HG03342 (cell line): Measurements from ENCODE around the gene DCTN4.
A peak's percentile ranks its signal among the peaks of the same experiment; 100 is the strongest.
"Not testable (repeated sequence)": the region's sequence is repeated elsewhere in the genome, so short reads cannot be mapped to it uniquely, and the experiment has no call there.

Experiments
- ATAC-seq: cut with Tn5 transposase; IDR thresholded peaks from one replicate; pipeline ENCODE4 v1.9.1; 2021; ENCODE audit warnings: mild to moderate bottlenecking, moderate library complexity; ENCODE audit not compliant: unreplicated experiment

Gene DCTN4

DNA sequence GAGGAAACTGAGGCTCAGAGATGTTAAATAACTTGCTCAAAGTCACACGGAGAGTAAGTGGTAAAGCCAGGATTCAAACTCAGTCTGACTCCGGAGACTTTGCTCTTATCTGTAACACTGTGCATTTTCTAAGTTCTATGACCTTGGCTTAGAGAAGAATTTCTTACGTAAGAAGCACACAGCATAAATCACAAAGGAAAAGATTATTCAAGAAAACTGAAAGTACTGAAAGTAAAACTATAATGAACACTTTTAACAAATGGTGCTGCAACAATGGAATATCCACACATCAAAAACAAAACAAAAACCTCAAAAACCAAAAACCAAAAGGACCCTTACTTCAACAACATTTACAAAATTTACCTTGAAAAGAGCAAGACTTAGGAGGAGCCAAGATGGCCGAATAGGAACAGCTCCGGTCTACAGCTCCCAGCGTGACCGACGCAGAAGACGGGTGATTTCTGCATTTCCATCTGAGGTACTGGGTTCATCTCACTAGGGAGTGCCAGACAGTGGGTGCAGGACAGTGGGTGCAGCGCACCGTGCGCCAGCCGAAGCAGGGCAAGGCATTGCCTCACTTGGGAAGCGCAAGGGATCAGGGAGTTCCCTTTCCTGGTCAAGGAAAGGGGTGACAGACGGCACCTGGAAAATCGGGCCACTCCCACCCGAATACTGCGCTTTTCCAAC, 16.2 kb downstream of the DCTN4 start:
- ATAC-seq: not testable (repeated sequence)

DNA sequence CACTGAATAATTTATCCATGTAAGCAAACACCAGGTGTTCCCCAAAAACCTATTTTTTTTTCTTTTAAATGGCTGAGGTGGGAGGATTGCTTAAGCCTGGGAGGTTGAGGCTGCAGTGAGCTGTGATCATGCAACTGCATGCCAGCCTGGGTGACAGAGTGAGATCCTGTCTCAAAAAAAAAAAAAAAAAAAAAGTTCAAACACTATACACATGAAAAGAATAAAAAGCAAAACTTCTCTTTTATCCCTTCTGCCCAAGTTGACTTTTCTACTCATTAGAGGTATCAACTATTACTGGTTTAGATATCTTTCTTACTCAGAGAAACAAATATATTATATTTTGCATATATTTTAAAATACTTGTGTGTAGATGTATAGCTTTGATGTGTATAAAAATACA, 17.8 kb downstream of the DCTN4 start:
- no peak for ATAC-seq

DNA sequence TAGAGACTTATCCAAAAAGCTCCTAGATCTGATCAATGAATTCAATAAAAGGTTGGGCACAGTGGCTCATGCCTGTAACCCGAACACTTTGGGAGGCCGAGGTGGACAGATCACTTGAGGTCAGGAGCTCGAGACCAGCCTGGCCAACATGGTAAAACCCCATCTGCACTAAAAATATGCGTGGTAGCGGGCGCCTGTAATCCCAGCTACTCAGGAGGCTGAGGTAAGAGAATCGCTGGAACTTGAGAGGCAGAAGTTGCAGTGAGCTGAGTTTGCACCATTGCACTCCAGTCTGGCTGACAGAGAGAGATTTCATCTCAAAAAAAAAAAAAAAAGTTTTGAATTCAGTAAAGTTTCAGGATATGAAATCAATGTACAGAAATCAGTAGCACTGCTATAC, 20.0 kb downstream of the DCTN4 start:
- ATAC-seq: no peak

DNA sequence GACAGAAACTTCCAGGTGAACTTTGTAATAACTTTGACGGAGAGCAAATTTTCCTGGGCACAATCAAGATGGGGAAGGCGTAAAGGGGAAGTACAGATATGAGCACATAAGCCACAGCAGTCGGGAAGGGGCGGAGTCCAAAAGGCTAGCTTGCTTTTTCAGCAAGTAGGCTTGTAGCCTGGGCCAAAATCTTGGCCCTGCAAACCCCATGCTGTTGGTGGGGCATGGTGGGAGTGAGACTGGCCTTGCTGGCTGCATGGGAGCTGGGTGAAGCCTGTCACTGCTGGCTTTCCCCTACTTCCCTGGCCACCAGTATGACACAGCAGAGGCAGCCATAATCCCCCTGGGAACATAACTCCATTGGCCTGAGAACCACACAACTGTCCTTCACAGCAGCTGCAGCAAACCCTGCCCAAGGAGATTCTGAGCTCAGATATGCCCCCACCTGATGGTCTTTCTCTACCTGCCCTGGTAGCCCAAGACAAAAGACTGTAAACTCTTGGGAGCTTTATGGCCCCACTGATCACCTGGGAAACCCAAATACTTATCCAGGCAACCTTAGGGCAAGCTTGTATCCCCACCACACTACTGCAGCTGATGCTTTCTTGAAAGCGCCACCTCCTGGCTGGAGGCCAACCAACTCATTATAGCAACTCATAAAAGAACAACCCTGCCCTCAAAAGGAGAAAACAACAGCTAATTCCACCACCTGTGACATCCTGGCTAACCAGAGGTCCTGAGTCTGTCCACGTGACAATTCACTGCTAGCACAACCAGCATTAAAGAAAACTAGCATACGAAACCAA, 24.0 kb downstream of the DCTN4 start:
- peak; percentile 46 for ATAC-seq

DNA sequence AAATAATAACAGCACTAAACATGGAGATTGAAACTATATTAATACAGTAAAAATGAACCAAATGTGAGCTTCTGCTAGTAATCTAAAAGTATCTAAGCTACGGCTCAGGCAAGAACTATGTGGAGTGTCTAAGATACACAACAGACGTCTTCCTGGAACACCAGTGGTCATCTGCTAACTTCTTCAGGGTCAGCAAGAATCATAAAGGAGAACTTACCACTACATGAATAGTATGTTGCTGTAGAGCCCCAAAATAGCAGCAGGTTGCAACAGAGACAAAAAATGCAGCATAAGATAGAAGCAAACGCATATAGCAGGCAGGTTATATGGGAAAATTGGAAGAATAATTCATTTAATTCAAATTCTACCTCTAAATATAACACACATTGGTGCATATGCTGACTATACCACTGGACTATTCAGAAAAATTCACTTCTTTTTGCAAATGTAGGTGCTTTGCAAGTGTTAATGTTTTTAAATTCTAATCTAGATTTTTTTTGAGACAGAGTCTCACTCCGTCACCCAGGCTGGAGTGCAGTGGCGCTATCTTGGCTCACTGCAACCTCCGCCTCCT, 27.1 kb downstream of the DCTN4 start:
- ATAC-seq: no peak

DNA sequence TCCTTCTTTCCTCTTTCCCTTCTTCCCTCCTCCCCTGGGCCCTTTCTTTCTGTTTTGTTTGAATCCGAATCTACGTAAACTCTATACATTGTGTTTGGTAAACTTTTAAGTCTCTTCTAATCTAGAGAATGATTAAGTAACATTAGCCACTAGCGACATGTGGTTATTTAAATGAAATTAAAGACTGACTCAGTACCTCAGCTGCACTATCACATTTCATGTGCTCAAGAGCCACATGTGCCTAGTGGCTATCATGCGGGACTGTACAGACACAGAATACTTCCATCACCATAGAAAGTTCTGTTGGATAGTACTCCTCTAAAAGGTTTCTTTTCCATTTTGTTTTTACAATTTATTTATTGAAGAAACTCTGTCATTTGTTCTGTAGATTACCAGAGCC, 29.0 kb downstream of the DCTN4 start:
- ATAC-seq: no peak

DNA sequence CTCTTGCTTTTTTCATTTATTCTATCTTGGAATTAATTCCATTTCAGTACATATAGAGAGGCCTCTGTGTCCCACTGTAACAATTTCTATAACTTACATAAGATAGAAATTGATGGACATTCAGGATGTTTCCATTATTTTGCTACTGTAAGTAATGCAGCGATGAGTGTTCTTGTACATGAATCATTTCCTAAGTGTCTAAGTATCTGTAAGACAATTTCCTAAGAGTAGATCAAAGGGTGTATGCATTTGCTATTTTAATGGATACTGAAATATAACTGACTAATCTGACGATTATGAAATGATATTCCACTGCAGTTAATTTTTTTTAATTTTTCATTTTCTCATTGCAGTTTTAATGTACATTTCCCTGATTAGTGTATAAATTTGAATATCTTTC, 35.0 kb downstream of the DCTN4 start:
- ATAC-seq: no peak

DNA sequence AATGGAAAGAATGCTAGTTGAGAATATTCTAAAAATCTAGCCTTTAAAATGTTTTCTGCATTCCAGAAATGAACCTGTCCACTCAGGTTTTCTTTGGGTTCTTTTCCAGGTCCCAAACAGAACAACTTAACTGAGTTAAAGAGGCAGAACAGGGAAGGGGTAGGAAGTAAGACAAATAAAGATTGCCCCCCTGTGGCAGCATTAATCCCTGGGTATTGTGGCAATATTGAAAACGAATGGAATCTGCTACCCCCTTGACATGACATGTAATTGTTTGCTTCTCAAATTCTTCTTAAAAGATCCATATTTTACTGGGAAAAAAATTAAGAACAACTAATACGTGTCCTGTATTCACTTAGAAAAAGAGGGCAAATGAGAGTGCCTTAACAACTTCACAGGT, 48.7 kb downstream of the DCTN4 start:
- no peak for ATAC-seq

DNA sequence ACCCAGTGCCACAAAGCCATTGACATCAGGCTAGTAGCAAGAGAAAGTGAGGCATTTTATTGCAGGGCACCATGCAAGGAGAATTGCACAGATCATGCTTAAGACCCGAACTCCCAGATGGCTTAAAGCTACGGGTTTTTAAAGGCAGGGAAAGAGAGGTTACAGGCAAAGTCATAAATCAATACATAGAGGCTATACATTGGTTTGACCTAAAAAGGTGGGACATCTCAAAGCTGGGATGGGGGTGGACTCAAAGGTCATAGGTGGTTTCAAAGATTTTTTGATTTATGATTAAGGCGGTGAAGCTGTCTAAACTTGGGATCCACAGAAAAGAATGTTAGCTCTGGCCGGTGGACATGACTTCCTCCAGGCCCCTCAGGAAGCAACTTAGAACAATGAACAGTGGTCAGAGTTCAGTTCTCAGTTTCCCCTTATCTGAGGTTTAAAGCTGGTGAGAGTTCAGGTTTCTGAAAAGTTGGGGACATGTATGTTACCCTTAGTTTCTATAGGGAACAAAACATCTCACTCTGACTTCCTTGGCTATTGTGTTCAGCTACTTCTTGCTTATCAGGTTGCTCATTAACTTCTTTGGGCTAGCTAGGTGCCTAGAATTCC, 51.9 kb downstream of the DCTN4 start:
- ATAC-seq: no peak

DNA sequence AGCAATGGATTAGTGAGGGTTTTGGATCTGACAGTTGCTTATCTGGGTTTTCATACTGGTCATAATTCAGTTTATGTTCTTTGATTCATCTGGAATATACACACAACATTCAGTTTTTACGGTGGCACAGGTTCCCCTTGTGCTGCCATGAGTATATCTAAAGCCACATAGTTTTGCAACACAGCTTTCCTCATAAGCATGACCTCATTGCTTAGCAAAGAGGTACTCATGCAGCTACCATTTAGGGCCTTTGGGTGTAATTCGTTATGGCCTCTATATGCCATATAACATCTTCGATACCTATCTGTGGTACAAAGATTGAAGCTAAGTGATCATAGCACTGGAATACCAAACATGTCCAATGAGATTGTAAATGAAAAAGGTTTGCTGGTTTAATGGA, 55.1 kb downstream of the DCTN4 start:
- ATAC-seq: no peak

DNA sequence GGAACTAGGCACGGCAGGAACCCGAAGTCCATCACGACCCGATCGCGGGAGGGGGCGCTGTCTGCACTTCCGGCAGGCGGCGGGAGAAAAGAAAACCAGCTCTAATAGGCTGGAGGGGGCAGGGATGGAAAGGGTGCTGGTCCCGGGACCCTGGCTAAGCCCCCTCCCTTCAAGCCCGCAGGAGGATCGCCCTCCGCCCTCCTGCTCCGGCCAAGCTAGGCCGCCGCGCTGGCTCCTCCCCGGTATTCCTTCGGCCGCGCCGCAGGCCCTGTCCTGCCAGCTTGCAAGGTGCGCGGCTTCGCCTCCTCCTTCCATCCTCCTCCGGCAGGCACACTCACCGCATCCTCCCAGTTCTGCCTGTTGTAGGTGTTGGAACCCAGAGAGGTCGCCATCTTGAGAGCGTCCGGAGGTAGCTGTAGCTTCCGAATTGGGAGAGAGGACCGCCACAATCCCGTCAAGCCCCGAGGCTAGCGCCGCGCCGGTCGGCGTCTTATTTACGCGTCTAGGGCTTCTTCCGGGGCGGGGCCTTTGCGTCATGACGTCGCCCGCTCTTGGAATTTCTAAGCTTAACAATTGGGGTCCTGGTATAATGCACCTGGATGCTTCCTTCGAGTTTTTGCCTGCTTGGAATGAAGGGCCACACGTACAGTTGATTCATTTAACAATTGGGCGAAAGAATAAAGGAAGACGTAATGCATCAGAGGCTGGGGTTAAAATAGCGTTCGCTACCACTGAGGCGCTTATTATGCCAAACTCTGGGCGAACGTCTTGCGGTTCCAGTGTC, 58.0 kb downstream of the DCTN4 start, which contains the start of gene RBM22:
Gene RBM22, minus strand, starts transcription at position 469 of the 784 bp plus-strand sequence. Its CDS starts 77 bp downstream, at position 392.
- peak; percentile 95 for ATAC-seq

DNA sequence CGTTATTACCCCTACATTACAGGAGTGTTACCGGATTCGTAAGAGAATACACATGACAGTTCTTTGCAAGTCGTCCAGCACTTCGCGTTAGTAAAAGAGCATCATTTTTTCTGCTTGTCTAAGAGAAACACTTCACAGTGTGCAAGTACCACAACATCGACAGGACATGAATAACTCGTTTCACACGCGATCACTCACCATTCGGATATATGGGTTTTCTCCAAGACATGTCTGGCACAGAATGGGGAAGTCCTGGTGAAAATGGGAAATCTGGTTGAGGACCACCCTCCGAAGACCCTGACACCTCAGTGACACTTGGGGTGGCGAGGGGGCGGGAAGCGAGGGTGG, 58.6 kb downstream of the DCTN4 start:
- ATAC-seq: no peak

DNA sequence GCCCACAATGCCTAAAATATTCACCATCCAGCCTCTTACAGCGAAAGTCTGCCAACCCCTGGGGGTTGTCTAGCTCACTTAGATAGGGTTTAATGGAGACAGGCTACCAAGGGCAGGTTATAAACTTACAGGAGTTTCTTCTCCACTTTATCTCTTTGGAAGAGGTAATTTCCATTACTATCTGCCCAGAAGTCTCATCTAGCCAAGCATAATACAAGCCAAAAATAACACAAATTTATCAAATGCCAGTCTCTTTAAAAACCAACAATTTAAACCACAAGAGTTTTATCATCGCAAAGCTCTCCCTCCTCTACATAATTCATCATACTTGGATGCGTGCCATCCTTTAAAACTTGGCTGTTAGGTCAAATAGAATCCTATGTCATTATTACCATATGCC, 64.2 kb downstream of the DCTN4 start:
- ATAC-seq: no peak

DNA sequence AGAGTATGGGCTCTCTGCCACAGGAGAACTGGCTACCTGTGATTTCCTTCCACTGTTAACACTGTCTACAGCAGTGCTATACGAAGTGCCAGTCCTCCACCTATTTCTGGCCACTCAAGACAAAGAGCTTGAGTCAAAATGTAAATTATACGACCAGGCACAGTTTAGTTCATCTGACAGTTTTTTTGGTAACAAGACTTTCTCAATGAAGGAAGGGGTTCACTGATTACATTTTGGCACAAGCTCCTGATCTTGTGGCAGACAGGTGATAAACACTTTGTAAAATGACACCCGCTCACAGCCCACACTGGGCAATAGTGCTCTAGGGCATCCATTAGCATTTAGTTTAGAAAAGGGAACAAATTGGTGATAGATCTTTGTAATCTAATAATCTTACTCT, 66.5 kb downstream of the DCTN4 start:
- no peak for ATAC-seq

DNA sequence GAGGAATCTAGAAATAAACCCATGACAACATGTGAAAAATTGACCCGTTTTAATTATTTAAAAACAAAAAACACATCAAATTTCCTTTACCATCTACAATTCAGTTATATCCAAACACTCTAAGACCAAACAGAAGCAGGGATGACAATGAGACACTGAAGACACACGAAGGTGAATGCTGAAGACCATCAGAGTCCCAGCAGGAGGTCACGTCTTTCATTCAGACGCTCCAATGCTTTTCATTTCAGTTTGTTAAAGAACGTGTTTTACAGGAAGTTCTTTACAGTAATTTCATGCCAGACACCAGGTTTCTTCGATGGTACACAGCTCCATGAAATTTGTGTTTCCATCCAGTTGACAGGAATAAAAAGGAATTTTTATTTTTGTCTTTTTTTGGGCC, 68.1 kb downstream of the DCTN4 start:
- ATAC-seq: no peak

DNA sequence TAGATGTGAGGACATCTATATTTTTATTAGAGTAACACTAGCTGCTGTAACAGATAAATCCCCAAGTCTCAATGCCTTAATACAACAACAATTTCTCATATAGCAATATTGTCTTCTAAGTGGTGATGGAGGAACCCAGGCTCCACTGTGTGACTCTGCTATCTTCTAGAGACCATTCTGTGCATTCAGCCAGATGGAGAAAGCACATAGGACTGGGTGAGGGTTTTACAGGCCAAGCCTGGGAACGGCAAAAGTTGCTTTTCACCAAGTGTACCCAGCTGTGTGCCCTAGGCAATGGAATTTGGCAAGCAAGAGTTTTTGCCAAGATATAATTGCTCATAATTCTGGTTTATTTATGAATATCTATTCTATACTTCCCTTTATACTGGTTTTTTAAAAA, 69.7 kb downstream of the DCTN4 start:
- no peak for ATAC-seq

DNA sequence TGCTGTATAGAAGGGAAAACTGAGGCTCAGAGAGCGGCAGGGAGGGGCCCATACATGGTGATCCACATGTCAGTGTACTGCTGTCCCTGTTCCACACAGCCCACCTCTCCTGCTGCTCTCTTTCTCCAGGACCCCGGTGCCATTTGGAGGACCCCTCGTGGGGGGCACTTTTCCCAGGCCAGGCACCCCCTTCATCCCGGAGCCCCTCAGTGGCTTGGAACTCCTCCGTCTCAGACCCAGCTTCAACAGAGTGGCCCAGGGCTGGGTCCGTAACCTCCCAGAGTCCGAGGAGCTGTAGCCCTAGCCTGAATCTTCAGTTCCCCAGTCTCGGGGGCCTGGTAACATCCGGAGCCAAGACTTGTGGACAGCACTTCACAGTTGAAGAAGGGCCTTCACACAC, 82.2 kb downstream of the DCTN4 start:
- ATAC-seq: no peak

DNA sequence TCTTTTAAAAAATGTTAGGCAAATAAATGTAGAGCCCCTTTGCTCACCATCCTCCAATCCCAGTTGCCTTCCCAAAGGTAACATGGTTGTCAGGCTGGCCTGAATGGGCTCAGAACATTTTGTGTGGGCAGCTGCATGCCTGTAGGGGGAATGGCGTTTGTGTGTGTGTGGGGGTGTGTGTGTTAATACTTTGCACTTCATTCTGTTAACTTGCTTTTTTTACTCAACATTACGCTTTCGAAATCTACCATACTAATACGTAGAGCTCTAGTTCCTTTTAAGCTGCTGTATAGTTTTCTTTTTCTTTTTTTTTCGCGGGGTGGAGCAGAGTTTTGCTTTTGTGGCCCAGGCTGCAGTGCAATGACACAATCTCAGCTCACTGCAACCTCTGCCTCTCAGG, 83.7 kb downstream of the DCTN4 start:
- ATAC-seq: no peak

DNA sequence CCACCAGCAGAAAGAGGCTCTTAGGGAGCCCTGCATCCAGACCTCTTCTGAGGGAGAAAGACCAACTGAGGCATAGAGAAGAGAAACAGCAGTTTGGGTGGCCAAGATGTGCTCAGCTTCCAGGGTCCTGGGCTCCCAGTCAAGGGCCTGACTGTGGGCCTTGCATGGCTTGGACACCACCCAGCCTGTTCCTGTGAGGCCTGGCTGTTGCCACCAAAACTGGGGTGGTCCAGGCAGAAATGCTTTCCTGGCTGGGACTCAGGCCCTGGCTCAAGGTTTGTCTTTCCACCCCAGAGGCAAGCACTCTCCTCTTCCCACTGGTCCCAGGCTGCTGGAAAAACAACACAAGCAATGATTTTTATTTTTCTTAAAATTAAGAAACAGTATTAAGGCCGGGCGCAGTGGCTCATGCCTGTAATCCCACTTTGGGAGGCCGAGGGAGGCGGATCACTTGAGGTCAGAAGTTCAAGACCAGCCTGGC, 84.4 kb downstream of the DCTN4 start:
- ATAC-seq: no peak

DNA sequence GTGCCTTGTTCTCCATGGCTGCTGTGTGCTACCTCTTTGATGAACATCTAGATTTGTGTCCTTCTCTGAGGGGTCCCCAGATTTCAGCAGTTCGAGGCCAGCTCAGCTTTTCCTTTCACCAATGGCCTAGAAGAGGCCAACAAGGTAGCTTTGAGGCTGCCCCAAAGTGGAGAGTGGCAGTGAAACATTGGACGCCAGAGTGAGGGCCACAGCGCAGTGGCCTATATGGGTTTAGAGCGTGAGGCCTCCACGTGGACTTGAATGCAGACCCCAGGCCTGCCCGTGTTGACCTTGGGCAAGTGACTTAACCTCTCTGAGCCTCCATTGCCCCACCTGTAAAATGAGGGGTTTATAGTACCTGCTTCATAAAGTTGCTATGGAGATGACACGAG, 85.9 kb downstream of the DCTN4 start:
- ATAC-seq: no peak
